Measurements from ENCODE around the gene SDK1. TPM values are rescaled to one million over a fixed set of nuclear protein-coding genes. Genes with fewer than 3 reads are reported as not detected.

Gene SDK1
- total RNA-seq, 1 experiment from 2014 or later = 9.3 TPM

GRCh38 chr7:4091767-4092166 lies 790.7 kb downstream of the SDK1 start (continued):
- no peak for TF ChIP-seq ZBTB43 (CRISPR knock-in tag; IDR thresholded peaks at IDR 0.05)
- no peak for TF ChIP-seq PRRX2 (CRISPR knock-in tag; IDR thresholded peaks at IDR 0.05)
- TF ChIP-seq NR1H2 (CRISPR knock-in tag; IDR thresholded peaks at IDR 0.05) = no peak
- no peak for TF ChIP-seq ZNF671 (CRISPR knock-in tag; IDR thresholded peaks at IDR 0.05)
- no peak for TF ChIP-seq ETV6 (CRISPR knock-in tag; IDR thresholded peaks at IDR 0.05)

GRCh38 chr7:4093035-4093434 lies 792.0 kb downstream of the SDK1 start:
- Mint-ChIP-seq H3K4me1 (no peaks in the 10 kb centered on the region), H3K36me3 (peaks cover 33% of the 10 kb centered on the region), H3K9me3 (peaks cover 22% of the 10 kb centered on the region), H3K27me3 (ENCODE audit: low read depth) (peaks cover 2% of the 10 kb centered on the region; the same call in 1 of the 2 replicates), H3K4me3 (no peak overlapping the region), H3K27ac (no peak overlapping the region)
- DNase-seq (ENCODE audit: low spot score) = no peak
- CTCF ChIA-PET = no interaction called here
- POLR2A ChIA-PET = interaction anchor here (0.6 kb wide), 1 partner anchor 502 kb away, joined by 3 read pairs; no protein-coding TSS in a partner anchor
- no peak for ATAC-seq
- TF ChIP-seq ZNF416 (CRISPR knock-in tag; IDR thresholded peaks at IDR 0.05) = no peak
- no peak for TF ChIP-seq PREB (CRISPR knock-in tag; IDR thresholded peaks at IDR 0.05; ENCODE audit: borderline replicate concordance)
- no peak for TF ChIP-seq MAX (CRISPR knock-in tag; IDR thresholded peaks at IDR 0.05)
- TF ChIP-seq ZNF396 (CRISPR knock-in tag; IDR thresholded peaks at IDR 0.05; ENCODE audit: borderline replicate concordance) = no peak
- TF ChIP-seq ATF1 (CRISPR knock-in tag; IDR thresholded peaks at IDR 0.05) = no peak
- TF ChIP-seq IRF1 (CRISPR knock-in tag; IDR thresholded peaks at IDR 0.05) = no peak
- no peak for TF ChIP-seq NR1H2 (CRISPR knock-in tag; IDR thresholded peaks at IDR 0.05)
- no peak for TF ChIP-seq OVOL2 (CRISPR knock-in tag; IDR thresholded peaks at IDR 0.05; ENCODE audit: borderline replicate concordance)
- no peak for TF ChIP-seq ZNF263 (CRISPR knock-in tag; IDR thresholded peaks at IDR 0.05; ENCODE audit: low read depth)

- peaks cover 22% of the 10 kb centered on the region for H3K9me3 Mint-ChIP-seq
- H3K36me3 Mint-ChIP-seq = peaks cover 31% of the 10 kb centered on the region
- H3K27me3 Mint-ChIP-seq (ENCODE audit: low read depth) = peaks cover 2% of the 10 kb centered on the region; the same call in 1 of the 2 replicates
- H3K27ac Mint-ChIP-seq = no peak overlapping the region
- CTCF ChIA-PET = no interaction called here
- POLR2A ChIA-PET = interaction anchor here (0.6 kb wide), 1 partner anchor 502 kb away, joined by 3 read pairs; no protein-coding TSS in a partner anchor
- H3K4me3 Mint-ChIP-seq = no peak overlapping the region
- DNase-seq (ENCODE audit: low spot score) = no peak
- H3K4me1 Mint-ChIP-seq = no peaks in the 10 kb centered on the region
- no peak for ATAC-seq
- no peak for TF ChIP-seq SOX15 (CRISPR knock-in tag; IDR thresholded peaks at IDR 0.05)
- TF ChIP-seq SMAD3 (CRISPR knock-in tag; IDR thresholded peaks at IDR 0.05; ENCODE audit: borderline replicate concordance) = no peak
- no peak for TF ChIP-seq ZNF232 (CRISPR knock-in tag; IDR thresholded peaks at IDR 0.05)
- TF ChIP-seq PRRX2 (CRISPR knock-in tag; IDR thresholded peaks at IDR 0.05) = no peak
- no peak for TF ChIP-seq CTCF (IDR thresholded peaks at IDR 0.05)
- TF ChIP-seq FOXP1 (CRISPR knock-in tag; IDR thresholded peaks at IDR 0.05; ENCODE audit: borderline replicate concordance) = no peak
- no peak for TF ChIP-seq ETV6 (CRISPR knock-in tag; IDR thresholded peaks at IDR 0.05)
- TF ChIP-seq IRF1 (CRISPR knock-in tag; IDR thresholded peaks at IDR 0.05) = no peak
- TF ChIP-seq ATF1 (CRISPR knock-in tag; IDR thresholded peaks at IDR 0.05) = no peak
- TF ChIP-seq ZSCAN18 (CRISPR knock-in tag; IDR thresholded peaks at IDR 0.05) = no peak
- no peak for TF ChIP-seq ESRRA (CRISPR knock-in tag; IDR thresholded peaks at IDR 0.05; ENCODE audit: borderline replicate concordance)
- TF ChIP-seq E2F5 (CRISPR knock-in tag; IDR thresholded peaks at IDR 0.05) = no peak
- no peak for TF ChIP-seq NR1H2 (CRISPR knock-in tag; IDR thresholded peaks at IDR 0.05)
- TF ChIP-seq TP53 (CRISPR knock-in tag; IDR thresholded peaks at IDR 0.05) = no peak
- no peak for TF ChIP-seq TEAD1 (CRISPR knock-in tag; IDR thresholded peaks at IDR 0.05)
- TF ChIP-seq IRF2 (CRISPR knock-in tag; IDR thresholded peaks at IDR 0.05; ENCODE audit: borderline replicate concordance, low read depth) = no peak
Measured at GRCh38 chr7:4093483-4093882, 792.4 kb downstream of the SDK1 start.

Data from WTC11 (cell line).